Testis (tissue), 3 donors: ENCODE results near the gene SLC13A4. TPM values are rescaled to one million over a fixed set of nuclear protein-coding genes. Genes with fewer than 3 reads are reported as not detected.

Experiments used
- DNase-seq: peaks from one replicate; pipeline ENCODE4 v3.0.0-alpha.2; 2019
- H3K27ac ChIP-seq, 2 donors: fragments of 200-600 bp; sonication (generic); one replicate each; pipeline ENCODE4 v1.5.1; 2019
- H3K27me3 ChIP-seq: fragments of 200-600 bp; sonication (generic); one replicate; pipeline ENCODE4 v1.5.1; 2019
- H3K36me3 ChIP-seq: fragments of 200-600 bp; sonication (generic); one replicate; pipeline ENCODE4 v1.5.1; 2017; ENCODE audit warnings: low read depth; ENCODE audit errors: missing control alignments
- H3K4me1 ChIP-seq: fragments of 200-600 bp; sonication (generic); one replicate; pipeline ENCODE4 v1.5.1; 2019
- H3K4me3 ChIP-seq, 2 donors: fragments of 200-600 bp; sonication (generic); one replicate each; pipeline ENCODE4 v1.5.1; 2017 to 2019
- H3K9me3 ChIP-seq: fragments of 200-600 bp; sonication (generic); one replicate; pipeline ENCODE4 v1.5.1; 2017
- POLR2A ChIP-seq: fragments of 450-650 bp; IDR thresholded peaks from one replicate; pipeline ENCODE4 v1.6.1; 2017; ENCODE audit warnings: antibody characterized with exemption, mild to moderate bottlenecking, moderate library complexity
- whole genome bisulfite sequencing, 2 donors: methylation state at CpG; one replicate each; pipeline ENCODE4 v1.1.5; 2018; 5-methylcytosine and 5-hydroxymethylcytosine counted together
- intact Hi-C: fragments of 100-400 bp; cut with DNase I; formaldehyde crosslinking; loops from one replicate; pipeline ENCODE4 v1.15.1; 2023; ENCODE audit warnings: low total_unique reads
- polyA plus RNA-seq: library from polyadenylated mRNA; stranded (reverse); fragments of 350-450 nt; fragmentation: Illumina TruSeq; extraction: RNeasy Lipid Tissue Mini Kit (QIAGEN cat#74804); gene quantifications from one replicate; pipeline ENCODE4 v1.2.3, GENCODE V29; 2014; ENCODE audit warnings: low read depth, low replicate concordance; ENCODE audit not compliant: insufficient read depth
- total RNA-seq, 2 donors: library from RNA; depleted of rRNA; stranded (reverse); fragments of >200 nt; gene quantifications; one replicate each; pipeline ENCODE4 v1.2.3, GENCODE V29; 2016
- TF ChIP-seq, protein P1 (sequence below), 3 experiments: fragments of 450-650 bp in 2 of 3; fragments of 200-600 bp in 1 of 3; sonication (generic) in 1 of 3; IDR thresholded peaks; one replicate each; pipeline ENCODE4 v1.5.1; 2016 to 2019; ENCODE audit warnings: antibody characterized with exemption in 3 of 3, mild to moderate bottlenecking in 2 of 3, moderate library complexity in 1 of 3

Gene SLC13A4
- total and polyA plus RNA-seq, 3 donors from 2014 or later: 19.0 to 34.6 (median 33.0) TPM

GRCh38 chr7:135726276-135726788 is 1.7 kb downstream of the SLC13A4 start:
- no peaks in the 10 kb centered on the region for H3K36me3 ChIP-seq
- H3K4me3 ChIP-seq: no peak overlapping the region
- TF ChIP-seq POLR2A: no peak
- TF ChIP-seq, protein P1, sequence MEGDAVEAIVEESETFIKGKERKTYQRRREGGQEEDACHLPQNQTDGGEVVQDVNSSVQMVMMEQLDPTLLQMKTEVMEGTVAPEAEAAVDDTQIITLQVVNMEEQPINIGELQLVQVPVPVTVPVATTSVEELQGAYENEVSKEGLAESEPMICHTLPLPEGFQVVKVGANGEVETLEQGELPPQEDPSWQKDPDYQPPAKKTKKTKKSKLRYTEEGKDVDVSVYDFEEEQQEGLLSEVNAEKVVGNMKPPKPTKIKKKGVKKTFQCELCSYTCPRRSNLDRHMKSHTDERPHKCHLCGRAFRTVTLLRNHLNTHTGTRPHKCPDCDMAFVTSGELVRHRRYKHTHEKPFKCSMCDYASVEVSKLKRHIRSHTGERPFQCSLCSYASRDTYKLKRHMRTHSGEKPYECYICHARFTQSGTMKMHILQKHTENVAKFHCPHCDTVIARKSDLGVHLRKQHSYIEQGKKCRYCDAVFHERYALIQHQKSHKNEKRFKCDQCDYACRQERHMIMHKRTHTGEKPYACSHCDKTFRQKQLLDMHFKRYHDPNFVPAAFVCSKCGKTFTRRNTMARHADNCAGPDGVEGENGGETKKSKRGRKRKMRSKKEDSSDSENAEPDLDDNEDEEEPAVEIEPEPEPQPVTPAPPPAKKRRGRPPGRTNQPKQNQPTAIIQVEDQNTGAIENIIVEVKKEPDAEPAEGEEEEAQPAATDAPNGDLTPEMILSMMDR (IDR thresholded peaks at IDR 0.05): no peak
- intact Hi-C loops: no loop called here
- H3K27me3 ChIP-seq: no peaks in the 10 kb centered on the region
- no peak overlapping the region for H3K27ac ChIP-seq
- DNase-seq: no peak
- peaks cover 10% of the 10 kb centered on the region for H3K4me1 ChIP-seq
- no peaks in the 10 kb centered on the region for H3K9me3 ChIP-seq
- 45 to 53% methylated on average over 5 of the region's 5 CpGs for WGBS, 2 donors

DNA sequence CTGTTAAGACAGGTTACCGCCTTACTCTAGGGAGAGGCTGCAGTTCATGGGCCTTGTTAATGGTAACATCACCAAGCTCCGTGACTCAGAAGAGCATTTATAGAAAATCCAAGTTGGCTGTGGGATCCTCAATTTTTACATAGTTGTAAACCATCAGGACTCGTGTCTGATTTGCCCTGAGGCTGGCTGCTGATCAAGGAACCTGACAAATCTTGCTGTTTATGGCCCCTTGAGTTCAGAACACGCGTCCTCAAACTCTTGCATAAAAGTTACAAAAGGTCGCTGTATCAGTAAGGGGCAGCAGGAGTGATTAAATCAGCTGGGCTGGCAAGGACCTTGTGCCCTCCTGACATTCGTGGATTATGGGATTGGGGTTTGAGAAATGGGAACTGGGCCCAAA is 4.6 kb downstream of the SLC13A4 start:
- Histone ChIP-seq H3K4me3 (no peak overlapping the region), H3K36me3 (no peaks in the 10 kb centered on the region), H3K4me1 (peaks cover 10% of the 10 kb centered on the region), H3K9me3 (no peaks in the 10 kb centered on the region), H3K27me3 (no peaks in the 10 kb centered on the region), H3K27ac (no peak overlapping the region)
- TF ChIP-seq, protein P1 (IDR thresholded peaks at IDR 0.05): no peak
- TF ChIP-seq POLR2A: no peak
- no peak for DNase-seq
- intact Hi-C loops: no loop called here
- WGBS, 2 donors: 75 to 80% methylated on average over 7 of the region's 7 CpGs

- H3K27me3 ChIP-seq: no peaks in the 10 kb centered on the region
- H3K4me3 ChIP-seq: no peak overlapping the region
- no peaks in the 10 kb centered on the region for H3K36me3 ChIP-seq
- no peaks in the 10 kb centered on the region for H3K9me3 ChIP-seq
- 67 to 74% methylated on average over 19 to 21 of the region's 21 CpGs for WGBS, 2 donors
- no peak for DNase-seq
- no peaks in the 10 kb centered on the region for H3K4me1 ChIP-seq
- TF ChIP-seq POLR2A: no peak
- TF ChIP-seq, protein P1 (IDR thresholded peaks at IDR 0.05): no peak
- no peak overlapping the region for H3K27ac ChIP-seq
- intact Hi-C loops: no loop called here
Observed at GRCh38 chr7:135721198-135721820, 6.7 kb downstream of the SLC13A4 start.

GRCh38 chr7:135719688-135720087 is 8.3 kb downstream of the SLC13A4 start:
- TF ChIP-seq POLR2A: no peak
- TF ChIP-seq, protein P1 (IDR thresholded peaks at IDR 0.05): no peak
- DNase-seq: no peak
- no peaks in the 10 kb centered on the region for H3K36me3 ChIP-seq
- H3K4me3 ChIP-seq: no peak overlapping the region
- H3K9me3 ChIP-seq: no peaks in the 10 kb centered on the region
- H3K4me1 ChIP-seq: no peaks in the 10 kb centered on the region
- intact Hi-C loops: no loop called here
- 71 to 91% methylated on average over 2 of the region's 2 CpGs for WGBS, 2 donors
- no peaks in the 10 kb centered on the region for H3K27me3 ChIP-seq
- H3K27ac ChIP-seq: no peak overlapping the region
